B cell (primary cell): ENCODE measurements around the gene PRDM5. TPM values are rescaled to one million over a fixed set of nuclear protein-coding genes. Genes with fewer than 3 reads are reported as not detected.

Experiments used
- ATAC-seq: fragments of 200-7000 bp; cut with Tn5 transposase; one replicate; pipeline ENCODE4 v1.10.0; 2021; ENCODE audit warnings: low read depth, mild to moderate bottlenecking, moderate number of reproducible peaks, moderate library complexity
- CTCF ChIA-PET: fragments of 350-600 bp; sonication (Branson Sonifier 250); formaldehyde crosslinking; loops from one replicate; lab custom pipeline; 2021; ENCODE audit warnings: antibody characterized with exemption, inconsistent platforms; lab: Charles Lee
- POLR2A ChIA-PET: fragments of 350-600 bp; sonication (Branson Sonifier 250); formaldehyde crosslinking; loops from one replicate; lab custom pipeline; 2021; ENCODE audit warnings: antibody characterized with exemption; lab: Charles Lee
- DNase-seq: peaks from one replicate; pipeline ENCODE4 v3.0.0; 2013
- H2AFZ ChIP-seq: 2 replicates; pipeline ENCODE4 v1.6.1; 2012; ENCODE audit warnings: mild to moderate bottlenecking, low read depth, low read length; ENCODE audit not compliant: insufficient read depth, poor library complexity, severe bottlenecking
- H3K27ac ChIP-seq, 2 donors: 1 replicate in 1 of 2; 2 replicates in 1 of 2; pipeline ENCODE4 v1.5.1; 2012 to 2013; ENCODE audit warnings: low read length in 2 of 2, mild to moderate bottlenecking in 2 of 2, moderate library complexity in 1 of 2
- H3K27me3 ChIP-seq, 4 experiments: fragments of 200-600 bp in 1 of 4; sonication (generic) in 1 of 4; replicated peaks in 1 of 4; 1 replicate in 2 of 4; 2 replicates in 2 of 4; pipeline versions ENCODE4 v1.6.1 to v1.7.0; 2013 to 2016; ENCODE audit warnings: low read length in 3 of 4, mild to moderate bottlenecking in 2 of 4, mixed read lengths in 1 of 4, moderate library complexity in 1 of 4; ENCODE audit not compliant: insufficient read depth in 4 of 4, control insufficient read depth in 3 of 4; ENCODE audit errors: control extremely low read depth in 1 of 4
- H3K36me3 ChIP-seq, 2 experiments: replicated peaks in 1 of 2; 1 replicate in 1 of 2; 2 replicates in 1 of 2; pipeline versions ENCODE4 v1.6.1 to v1.7.1; 2013; ENCODE audit warnings: low read length in 1 of 2; ENCODE audit not compliant: insufficient read depth in 2 of 2, control insufficient read depth in 1 of 2; ENCODE audit errors: control extremely low read depth in 1 of 2, extremely low read depth in 1 of 2
- H3K4me1 ChIP-seq, 2 donors: fragments of 200-600 bp in 1 of 2; sonication (generic) in 1 of 2; 1 replicate in 1 of 2; 2 replicates in 1 of 2; pipeline versions ENCODE4 v1.5.1 to v1.6.1; 2013 to 2017; ENCODE audit warnings: low read length in 2 of 2; ENCODE audit not compliant: control insufficient read depth in 2 of 2, insufficient read depth in 2 of 2
- H3K4me2 ChIP-seq: replicated peaks from 2 replicates; pipeline ENCODE3; 2012; ENCODE audit warnings: mild to moderate bottlenecking, low read depth, low read length; ENCODE audit not compliant: poor library complexity, severe bottlenecking
- H3K4me3 ChIP-seq, 5 experiments: fragments of 200-600 bp in 1 of 5; sonication (generic) in 1 of 5; 1 replicate in 3 of 5; 2 replicates in 2 of 5; pipeline versions ENCODE4 v1.5.1 to v1.7.0; 2011 to 2016; ENCODE audit warnings: low read length in 4 of 5, mild to moderate bottlenecking in 4 of 5, low read depth in 2 of 5, control low read depth in 1 of 5, moderate library complexity in 1 of 5; ENCODE audit not compliant: insufficient read depth in 1 of 5; ENCODE audit errors: control extremely low read depth in 1 of 5, extremely low read depth in 1 of 5
- H3K79me2 ChIP-seq: fragments of 200-600 bp; sonication (generic); one replicate; pipeline ENCODE4 v1.6.0; 2016; ENCODE audit warnings: low read length; ENCODE audit not compliant: control insufficient read depth, insufficient read depth
- H3K9ac ChIP-seq: fragments of 200-600 bp; sonication (generic); 2 replicates; pipeline ENCODE4 v1.6.1; 2017; ENCODE audit warnings: mild to moderate bottlenecking, low read length, moderate library complexity
- H3K9me3 ChIP-seq, 3 donors: one replicate each; pipeline versions ENCODE4 v1.6.1 to v1.7.1; 2013; ENCODE audit warnings: low read length in 2 of 3; ENCODE audit not compliant: control insufficient read depth in 2 of 3, insufficient read depth in 1 of 3; ENCODE audit errors: control extremely low read depth in 1 of 3
- H4K20me1 ChIP-seq: 2 replicates; pipeline ENCODE4 v1.6.0; 2012; ENCODE audit warnings: mild to moderate bottlenecking, low read length; ENCODE audit not compliant: insufficient read depth, control insufficient read depth, poor library complexity, severe bottlenecking
- H3K27ac Mint-ChIP-seq: one replicate; pipeline ENCODE4 v1.8.0; 2021; ENCODE audit warnings: mixed read lengths
- H3K27me3 Mint-ChIP-seq: one replicate; pipeline ENCODE4 v1.8.0; 2021; ENCODE audit warnings: mixed read lengths
- H3K4me1 Mint-ChIP-seq: one replicate; pipeline ENCODE4 v1.8.0; 2021; ENCODE audit warnings: mixed read lengths
- H3K4me3 Mint-ChIP-seq: one replicate; pipeline ENCODE4 v1.8.0; 2021; ENCODE audit warnings: mixed read lengths
- H3K9me3 Mint-ChIP-seq: one replicate; pipeline ENCODE4 v1.8.0; 2022; ENCODE audit warnings: mixed read lengths; ENCODE audit not compliant: insufficient read depth
- EZH2 ChIP-seq: IDR thresholded peaks from 2 replicates; pipeline ENCODE4 v1.6.1; 2012; ENCODE audit warnings: borderline replicate concordance, low read depth, mild to moderate bottlenecking, moderate library complexity, low read length; ENCODE audit not compliant: insufficient read depth, poor library complexity, severe bottlenecking
- WGBS: methylation state at CpG from one replicate; pipeline ENCODE4 v1.1.5; 2013; ENCODE audit warnings: missing lambda C conversion rate; ENCODE audit not compliant: insufficient coverage; 5-methylcytosine and 5-hydroxymethylcytosine counted together
- intact Hi-C: fragments of 100-400 bp; cut with micrococcal nuclease; formaldehyde crosslinking; loops from one replicate; pipeline ENCODE4 v1.10.0; 2022
- polyA plus RNA-seq: library from polyadenylated mRNA; depleted of rRNA; stranded (reverse); fragments of >200 nt; gene quantifications from 2 replicates; pipeline ENCODE4 v1.2.3, GENCODE V29; 2012
- total RNA-seq, 2 donors: library from RNA; stranded (reverse); fragments of 120-200 nt in 1 of 2; gene quantifications; 1 replicate in 1 of 2; 2 replicates in 1 of 2; pipeline versions ENCODE4 v1.2.3 to v1.2.4, GENCODE V29; 2013 to 2022
- TF ChIP-seq, protein P1 (sequence below): fragments of 200-600 bp; IDR thresholded peaks from one replicate; pipeline ENCODE4 v1.8.0; 2022; ENCODE audit warnings: antibody characterized with exemption, mild to moderate bottlenecking

The PRDM5 gene
- total and polyA plus RNA-seq, 2 donors (not counting 1 experiment from before 2014, with no cell fraction given) = not detected

DNA sequence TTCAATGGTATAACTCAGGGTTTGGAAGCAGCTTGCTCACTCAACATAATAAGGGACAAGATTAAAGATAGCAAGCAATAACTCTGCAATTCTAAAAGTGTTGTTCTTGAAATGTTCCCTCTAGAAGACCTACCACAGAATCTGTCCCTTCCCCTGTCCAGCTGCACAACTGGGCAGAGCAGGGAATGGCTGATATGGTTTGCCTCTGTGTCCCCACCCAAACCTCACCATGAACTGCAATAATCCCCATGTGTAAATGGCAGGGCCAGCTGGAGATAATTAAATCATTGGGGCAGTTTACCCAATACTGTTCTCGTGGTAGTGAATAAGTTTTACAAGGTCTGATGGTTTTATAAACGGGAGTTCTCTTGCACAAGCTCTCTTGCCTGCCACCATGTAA, 19.1 kb downstream of the PRDM5 start:
- Histone ChIP-seq H2AFZ (no peak overlapping the region), H3K4me1 (no peaks in the 10 kb centered on the region), H3K9ac (no peak overlapping the region), H3K4me2 (no peak overlapping the region), H3K9me3 (no peaks in the 10 kb centered on the region), H3K36me3 (no peaks in the 10 kb centered on the region), H3K27ac (no peak overlapping the region), H4K20me1 (no peaks in the 10 kb centered on the region), H3K79me2 (no peaks in the 10 kb centered on the region), H3K4me3 (no peak overlapping the region), H3K27me3 (no peaks in the 10 kb centered on the region)
- Mint-ChIP-seq H3K4me3 (no peak overlapping the region), H3K27me3 (peaks cover 4% of the 10 kb centered on the region), H3K9me3 (no peaks in the 10 kb centered on the region), H3K27ac (no peak overlapping the region), H3K4me1 (no peaks in the 10 kb centered on the region)
- CTCF ChIA-PET = no interaction called here
- POLR2A ChIA-PET = no interaction called here
- DNase-seq (no peak), ATAC-seq (no peak)
- intact Hi-C loops = no loop called here
- WGBS = no CpG with 5 or more reads among the region's 2 CpGs
- TF ChIP-seq, protein P1, sequence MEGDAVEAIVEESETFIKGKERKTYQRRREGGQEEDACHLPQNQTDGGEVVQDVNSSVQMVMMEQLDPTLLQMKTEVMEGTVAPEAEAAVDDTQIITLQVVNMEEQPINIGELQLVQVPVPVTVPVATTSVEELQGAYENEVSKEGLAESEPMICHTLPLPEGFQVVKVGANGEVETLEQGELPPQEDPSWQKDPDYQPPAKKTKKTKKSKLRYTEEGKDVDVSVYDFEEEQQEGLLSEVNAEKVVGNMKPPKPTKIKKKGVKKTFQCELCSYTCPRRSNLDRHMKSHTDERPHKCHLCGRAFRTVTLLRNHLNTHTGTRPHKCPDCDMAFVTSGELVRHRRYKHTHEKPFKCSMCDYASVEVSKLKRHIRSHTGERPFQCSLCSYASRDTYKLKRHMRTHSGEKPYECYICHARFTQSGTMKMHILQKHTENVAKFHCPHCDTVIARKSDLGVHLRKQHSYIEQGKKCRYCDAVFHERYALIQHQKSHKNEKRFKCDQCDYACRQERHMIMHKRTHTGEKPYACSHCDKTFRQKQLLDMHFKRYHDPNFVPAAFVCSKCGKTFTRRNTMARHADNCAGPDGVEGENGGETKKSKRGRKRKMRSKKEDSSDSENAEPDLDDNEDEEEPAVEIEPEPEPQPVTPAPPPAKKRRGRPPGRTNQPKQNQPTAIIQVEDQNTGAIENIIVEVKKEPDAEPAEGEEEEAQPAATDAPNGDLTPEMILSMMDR = no peak
- TF ChIP-seq EZH2 = no peak

DNA sequence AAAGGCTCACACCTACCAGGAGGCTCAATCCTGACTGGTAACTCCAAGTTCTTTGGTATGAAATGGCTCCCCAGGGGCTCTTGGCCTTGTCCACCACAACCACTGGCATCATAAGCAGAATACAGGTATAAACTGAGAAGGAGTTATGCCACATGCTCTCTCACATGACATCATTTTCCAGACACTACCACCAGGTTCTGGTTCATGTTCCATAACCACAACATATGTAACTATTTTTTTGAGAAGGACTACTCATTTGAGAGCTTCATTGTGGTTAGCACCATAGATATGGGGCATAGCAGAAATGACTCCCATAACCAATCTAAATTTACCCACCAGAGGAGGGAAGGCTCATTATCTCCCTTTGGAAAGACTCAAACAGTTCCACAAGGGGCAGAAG, 19.6 kb downstream of the PRDM5 start:
- Histone ChIP-seq H3K36me3 (no peaks in the 10 kb centered on the region), H3K4me1 (no peaks in the 10 kb centered on the region), H3K27me3 (no peaks in the 10 kb centered on the region), H2AFZ (no peak overlapping the region), H4K20me1 (no peaks in the 10 kb centered on the region), H3K9ac (no peak overlapping the region), H3K9me3 (no peaks in the 10 kb centered on the region), H3K4me3 (no peak overlapping the region), H3K27ac (no peak overlapping the region), H3K79me2 (no peaks in the 10 kb centered on the region), H3K4me2 (no peak overlapping the region)
- CTCF ChIA-PET = no interaction called here
- intact Hi-C loops = no loop called here
- H3K4me1 Mint-ChIP-seq = no peaks in the 10 kb centered on the region
- TF ChIP-seq, protein P1 = no peak
- no peak for TF ChIP-seq EZH2
- DNase-seq = no peak
- H3K27me3 Mint-ChIP-seq = peaks cover 4% of the 10 kb centered on the region
- H3K27ac Mint-ChIP-seq = no peak overlapping the region
- POLR2A ChIA-PET = no interaction called here
- H3K4me3 Mint-ChIP-seq = no peak overlapping the region
- no peaks in the 10 kb centered on the region for H3K9me3 Mint-ChIP-seq
- no peak for ATAC-seq
